Osteocyte (in vitro differentiated cells): ENCODE data around the gene DRC3. TPM values are rescaled to one million over a fixed set of nuclear protein-coding genes. Genes with fewer than 3 reads are reported as not detected.

Source experiments
- DNase-seq: peaks from one replicate; pipeline ENCODE4 v3.0.0; 2021; ENCODE audit warnings: mixed read lengths; ENCODE audit not compliant: unreplicated experiment; ENCODE audit errors: extremely low spot score
- H3K27ac Mint-ChIP-seq: one replicate; pipeline ENCODE4 v1.8.0; 2021; ENCODE audit warnings: mild to moderate bottlenecking, mixed read lengths; ENCODE audit not compliant: unreplicated experiment
- H3K27me3 Mint-ChIP-seq: one replicate; pipeline ENCODE4 v1.8.0; 2021; ENCODE audit warnings: mixed read lengths; ENCODE audit not compliant: unreplicated experiment
- H3K36me3 Mint-ChIP-seq: one replicate; pipeline ENCODE4 v1.8.0; 2021; ENCODE audit warnings: mixed read lengths; ENCODE audit not compliant: unreplicated experiment
- H3K4me1 Mint-ChIP-seq: one replicate; pipeline ENCODE4 v1.8.0; 2021; ENCODE audit warnings: mixed read lengths; ENCODE audit not compliant: unreplicated experiment
- H3K4me3 Mint-ChIP-seq: one replicate; pipeline ENCODE4 v1.8.0; 2021; ENCODE audit warnings: mild to moderate bottlenecking, moderate library complexity, mixed read lengths; ENCODE audit not compliant: unreplicated experiment
- H3K9me3 Mint-ChIP-seq: one replicate; pipeline ENCODE4 v1.8.0; 2021; ENCODE audit warnings: mixed read lengths; ENCODE audit not compliant: unreplicated experiment
- total RNA-seq: library from RNA; stranded (reverse); gene quantifications from 2 replicates; pipeline ENCODE4 v1.2.1, GENCODE V29; 2021
- TF ChIP-seq, protein P1 (sequence below): fragments of 200-600 bp; sonication (generic); IDR thresholded peaks from 2 replicates; pipeline ENCODE4 v1.5.0; 2021; ENCODE audit warnings: antibody characterized with exemption, mild to moderate bottlenecking, moderate library complexity

Gene DRC3
- total RNA-seq, 1 donor from 2014 or later, result 2.1 TPM

GRCh38 chr17:17965152-17965721, 7.4 kb upstream of the DRC3 start:
- Mint-ChIP-seq H3K9me3 (no peaks in the 10 kb centered on the region), H3K27ac (no peak overlapping the region)

DNA sequence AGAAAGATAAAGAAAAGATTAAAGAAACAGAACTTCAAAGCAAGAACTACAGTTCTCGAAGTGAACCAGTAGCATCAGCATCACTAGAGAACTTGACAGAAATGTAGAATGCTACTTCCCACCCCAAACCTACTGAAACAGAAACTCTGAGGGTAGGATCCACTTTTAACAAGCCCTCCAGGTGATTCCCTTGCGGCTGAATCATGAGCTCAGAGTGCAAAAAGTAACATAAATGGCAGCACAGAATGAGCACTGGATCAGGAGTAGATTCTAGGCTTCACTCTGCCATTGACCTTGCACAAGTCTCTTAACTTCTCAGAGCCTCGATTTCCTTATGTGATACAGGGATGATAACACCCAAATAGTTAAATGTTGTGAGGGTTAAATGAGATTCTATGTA, 6.3 kb upstream of the DRC3 start:
- Mint-ChIP-seq H3K9me3 (no peaks in the 10 kb centered on the region), H3K27ac (no peak overlapping the region), H3K4me3 (no peak overlapping the region), H3K36me3 (peaks cover 4% of the 10 kb centered on the region), H3K27me3 (no peaks in the 10 kb centered on the region), H3K4me1 (peaks cover 41% of the 10 kb centered on the region)
- DNase-seq, result no peak
- TF ChIP-seq, protein P1, sequence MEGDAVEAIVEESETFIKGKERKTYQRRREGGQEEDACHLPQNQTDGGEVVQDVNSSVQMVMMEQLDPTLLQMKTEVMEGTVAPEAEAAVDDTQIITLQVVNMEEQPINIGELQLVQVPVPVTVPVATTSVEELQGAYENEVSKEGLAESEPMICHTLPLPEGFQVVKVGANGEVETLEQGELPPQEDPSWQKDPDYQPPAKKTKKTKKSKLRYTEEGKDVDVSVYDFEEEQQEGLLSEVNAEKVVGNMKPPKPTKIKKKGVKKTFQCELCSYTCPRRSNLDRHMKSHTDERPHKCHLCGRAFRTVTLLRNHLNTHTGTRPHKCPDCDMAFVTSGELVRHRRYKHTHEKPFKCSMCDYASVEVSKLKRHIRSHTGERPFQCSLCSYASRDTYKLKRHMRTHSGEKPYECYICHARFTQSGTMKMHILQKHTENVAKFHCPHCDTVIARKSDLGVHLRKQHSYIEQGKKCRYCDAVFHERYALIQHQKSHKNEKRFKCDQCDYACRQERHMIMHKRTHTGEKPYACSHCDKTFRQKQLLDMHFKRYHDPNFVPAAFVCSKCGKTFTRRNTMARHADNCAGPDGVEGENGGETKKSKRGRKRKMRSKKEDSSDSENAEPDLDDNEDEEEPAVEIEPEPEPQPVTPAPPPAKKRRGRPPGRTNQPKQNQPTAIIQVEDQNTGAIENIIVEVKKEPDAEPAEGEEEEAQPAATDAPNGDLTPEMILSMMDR, result no peak

More at GRCh38 chr17:17965152-17965721, 7.4 kb upstream of the DRC3 start:
- TF ChIP-seq, protein P1, result no peak
- H3K4me1 Mint-ChIP-seq, result peaks cover 36% of the 10 kb centered on the region
- no peaks in the 10 kb centered on the region for H3K27me3 Mint-ChIP-seq
- no peak for DNase-seq
- peaks cover 4% of the 10 kb centered on the region for H3K36me3 Mint-ChIP-seq
- H3K4me3 Mint-ChIP-seq, result no peak overlapping the region

DNA sequence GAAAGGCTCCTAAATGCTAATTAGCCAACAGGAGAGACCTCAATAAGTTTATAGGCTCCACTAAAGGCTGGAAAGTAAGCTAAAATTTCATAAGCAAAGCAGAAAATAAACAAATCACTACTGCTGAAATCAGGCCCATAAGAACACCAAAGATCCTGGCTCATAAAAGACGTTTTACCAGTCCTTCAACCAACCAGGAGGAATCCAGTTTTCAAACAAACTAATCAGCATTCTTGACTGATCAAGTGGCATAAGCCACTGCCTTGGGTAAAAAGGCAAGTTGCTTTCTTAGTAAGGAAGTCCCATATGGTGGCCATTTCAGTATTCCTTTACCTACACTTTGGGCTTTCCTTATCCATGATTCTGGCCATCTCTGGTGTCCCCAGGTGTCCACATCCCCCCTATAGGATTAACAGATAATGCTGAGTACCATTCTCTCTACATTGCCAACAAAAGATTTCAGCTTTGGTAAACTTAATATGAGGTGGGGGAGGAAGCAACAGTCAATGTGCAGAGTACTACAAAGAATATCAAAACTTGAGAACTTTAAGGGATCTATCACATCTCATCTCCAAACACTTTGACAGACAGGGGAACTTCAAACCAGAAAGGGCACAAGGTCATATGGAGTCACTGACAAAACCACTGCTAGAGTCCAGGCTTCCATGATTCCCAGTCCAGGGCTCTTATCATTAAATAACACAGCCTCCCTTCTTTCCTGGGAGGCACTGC, 1.8 kb upstream of the DRC3 start:
- TF ChIP-seq, protein P1, result no peak
- H3K27me3 Mint-ChIP-seq, result no peaks in the 10 kb centered on the region
- peaks cover 40% of the 10 kb centered on the region for H3K4me1 Mint-ChIP-seq
- H3K27ac Mint-ChIP-seq, result peak overlapping the region; percentile 75
- no peaks in the 10 kb centered on the region for H3K9me3 Mint-ChIP-seq
- no peaks in the 10 kb centered on the region for H3K36me3 Mint-ChIP-seq
- DNase-seq, result no peak
- H3K4me3 Mint-ChIP-seq, result peak overlapping the region; percentile 80

DNA sequence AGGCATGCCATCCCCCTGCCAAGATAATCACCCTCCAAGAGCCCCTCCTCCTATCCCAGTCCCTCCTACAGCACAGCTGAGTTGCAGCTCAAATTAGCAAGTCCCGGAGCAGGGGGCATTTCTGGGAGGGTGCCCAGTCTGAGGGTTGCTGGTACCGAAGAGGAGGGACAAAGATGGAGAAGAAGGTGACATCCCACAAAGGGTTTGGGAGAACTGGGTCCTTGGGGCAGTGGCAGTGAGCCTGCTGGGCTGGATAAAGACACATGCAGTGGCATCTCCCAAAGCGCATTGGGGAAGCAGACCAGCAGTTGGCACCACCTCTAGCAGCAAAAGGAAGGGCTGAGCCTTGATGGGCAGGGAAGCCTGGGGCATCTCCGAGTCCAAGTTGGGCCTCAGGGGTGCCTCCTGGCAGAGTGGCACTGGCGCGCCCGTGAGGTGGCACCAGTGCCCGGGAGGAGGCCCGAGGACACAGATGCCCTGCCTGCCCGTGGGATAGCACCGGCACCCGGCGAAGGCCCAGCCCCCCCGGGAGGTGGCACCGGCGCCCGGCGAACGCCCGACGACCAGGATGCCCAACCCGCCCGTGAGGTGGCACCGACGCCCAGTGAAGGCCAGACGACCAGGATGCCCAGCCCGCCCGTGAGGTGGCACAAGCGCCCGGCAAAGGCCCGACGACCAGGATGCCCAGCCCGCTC, 1.1 kb upstream of the DRC3 start:
- H3K27me3 Mint-ChIP-seq, result no peaks in the 10 kb centered on the region
- TF ChIP-seq, protein P1, result no peak
- H3K4me1 Mint-ChIP-seq, result peaks cover 37% of the 10 kb centered on the region
- no peaks in the 10 kb centered on the region for H3K36me3 Mint-ChIP-seq
- no peaks in the 10 kb centered on the region for H3K9me3 Mint-ChIP-seq
- peak overlapping the region; percentile 90 for H3K4me3 Mint-ChIP-seq
- DNase-seq, result no peak
- H3K27ac Mint-ChIP-seq, result peak overlapping the region; percentile 75

- TF ChIP-seq, protein P1, result no peak
- Mint-ChIP-seq H3K4me3 (peak overlapping the region; percentile 93), H3K36me3 (no peaks in the 10 kb centered on the region), H3K9me3 (no peaks in the 10 kb centered on the region), H3K27ac (peak overlapping the region; percentile 94), H3K4me1 (peaks cover 31% of the 10 kb centered on the region), H3K27me3 (no peaks in the 10 kb centered on the region)
- DNase-seq, result no peak
These were observed 241 bp downstream of the DRC3 start for GRCh38 chr17:17972952-17973254.
